ENCODE measurements around the gene EPHA1. TPM values are rescaled to one million over a fixed set of nuclear protein-coding genes. Genes with fewer than 3 reads are reported as not detected.

The EPHA1 gene
- total RNA-seq, 1 experiment from 2014 or later: 1.2 TPM

- CTCF ChIA-PET: no interaction called here
- intact Hi-C loops (cut with micrococcal nuclease; ENCODE audit: unreplicated experiment): no loop called here
- TF ChIP-seq CTCF (conservative IDR thresholded peaks at IDR 0.05; ENCODE audit: low read depth, low read length): no peak
- TF ChIP-seq EZH2 (IDR thresholded peaks at IDR 0.05; ENCODE audit: borderline replicate concordance, low read depth, low read length, poor library complexity, severe bottlenecking): no peak
- DNase-seq (ENCODE audit: low spot score): no peak
- H3K9me3 ChIP-seq (ENCODE audit: low read depth, low read length, poor library complexity, severe bottlenecking): no peaks in the 10 kb centered on the region
- POLR2A ChIA-PET (ENCODE audit: low non-redundant PET): no interaction called here
- H3K4me1 ChIP-seq (ENCODE audit: insufficient read depth, low read length, poor library complexity, severe bottlenecking): no peaks in the 10 kb centered on the region
- H3K27me3 ChIP-seq (replicated peaks; ENCODE audit: insufficient read depth, low read depth, low read length, poor library complexity): peaks cover 19% of the 10 kb centered on the region
- no peak overlapping the region for H3K27ac ChIP-seq (ENCODE audit: low read depth, low read length, poor library complexity, severe bottlenecking)
- H3K4me3 ChIP-seq (ENCODE audit: low read depth, low read length, poor library complexity, severe bottlenecking): no peak overlapping the region
- no peaks in the 10 kb centered on the region for H3K36me3 ChIP-seq (ENCODE audit: insufficient read depth, low read length, poor library complexity, severe bottlenecking)
- BruUV-seq (replicated peaks): no TSS peak
Measured at GRCh38 chr7:143351060-143351459, 57.6 kb downstream of the EPHA1 start.

- Histone ChIP-seq H3K27ac (ENCODE audit: low read depth, low read length, poor library complexity, severe bottlenecking) (no peak overlapping the region), H3K9me3 (ENCODE audit: low read depth, low read length, poor library complexity, severe bottlenecking) (no peaks in the 10 kb centered on the region), H3K27me3 (replicated peaks; ENCODE audit: insufficient read depth, low read depth, low read length, poor library complexity) (peaks cover 25% of the 10 kb centered on the region), H3K4me1 (ENCODE audit: insufficient read depth, low read length, poor library complexity, severe bottlenecking) (no peaks in the 10 kb centered on the region), H3K4me3 (ENCODE audit: low read depth, low read length, poor library complexity, severe bottlenecking) (no peak overlapping the region), H3K36me3 (ENCODE audit: insufficient read depth, low read length, poor library complexity, severe bottlenecking) (no peaks in the 10 kb centered on the region)
- ChIA-PET POLR2A (ENCODE audit: low non-redundant PET) (no interaction called here), CTCF (no interaction called here)
- no peak for DNase-seq (ENCODE audit: low spot score)
- no TSS peak for BruUV-seq (replicated peaks)
- TF ChIP-seq EZH2 (IDR thresholded peaks at IDR 0.05; ENCODE audit: borderline replicate concordance, low read depth, low read length, poor library complexity, severe bottlenecking) (no peak), CTCF (conservative IDR thresholded peaks at IDR 0.05; ENCODE audit: low read depth, low read length) (no peak)
- intact Hi-C loops (cut with micrococcal nuclease; ENCODE audit: unreplicated experiment): no loop called here
Measured at GRCh38 chr7:143347950-143348349, 60.7 kb downstream of the EPHA1 start.

GRCh38 chr7:143346018-143346417 lies 62.6 kb downstream of the EPHA1 start:
- POLR2A ChIA-PET (ENCODE audit: low non-redundant PET): interaction anchor here (0.5 kb wide), 1 partner anchor 59 kb away, joined by 5 read pairs; no protein-coding TSS in a partner anchor
- H3K4me3 ChIP-seq (ENCODE audit: low read depth, low read length, poor library complexity, severe bottlenecking): no peak overlapping the region
- peaks cover 25% of the 10 kb centered on the region for H3K27me3 ChIP-seq (replicated peaks; ENCODE audit: insufficient read depth, low read depth, low read length, poor library complexity)
- CTCF ChIA-PET: no interaction called here
- DNase-seq (ENCODE audit: low spot score): no peak
- H3K27ac ChIP-seq (ENCODE audit: low read depth, low read length, poor library complexity, severe bottlenecking): no peak overlapping the region
- no peak for TF ChIP-seq EZH2 (IDR thresholded peaks at IDR 0.05; ENCODE audit: borderline replicate concordance, low read depth, low read length, poor library complexity, severe bottlenecking)
- TF ChIP-seq CTCF (conservative IDR thresholded peaks at IDR 0.05; ENCODE audit: low read depth, low read length): no peak
- no peaks in the 10 kb centered on the region for H3K36me3 ChIP-seq (ENCODE audit: insufficient read depth, low read length, poor library complexity, severe bottlenecking)
- intact Hi-C loops (cut with micrococcal nuclease; ENCODE audit: unreplicated experiment): no loop called here
- no peaks in the 10 kb centered on the region for H3K9me3 ChIP-seq (ENCODE audit: low read depth, low read length, poor library complexity, severe bottlenecking)
- no TSS peak for BruUV-seq (replicated peaks)
- no peaks in the 10 kb centered on the region for H3K4me1 ChIP-seq (ENCODE audit: insufficient read depth, low read length, poor library complexity, severe bottlenecking)

Measured in A673 (cell line).